K562 (cell line): ENCODE measurements around the gene GDF7. TPM values are rescaled to one million over a fixed set of nuclear protein-coding genes. Genes with fewer than 3 reads are reported as not detected.

Source experiments
- CTCFL ChIP-seq: IDR thresholded peaks from 2 replicates; pipeline ENCODE4 v1.6.1; 2011; ENCODE audit warnings: borderline replicate concordance, low read depth, mild to moderate bottlenecking, moderate library complexity, low read length; ENCODE audit not compliant: insufficient read depth, poor library complexity, severe bottlenecking
- ETS2 ChIP-seq: IDR thresholded peaks from 2 replicates; pipeline ENCODE4 v1.6.1; 2016; ENCODE audit warnings: borderline replicate concordance, missing genetic modification characterization, mild to moderate bottlenecking, moderate library complexity, missing compliant biosample characterization; ENCODE audit not compliant: poor library complexity, severe bottlenecking
- GMEB1 ChIP-seq: fragments of 250-450 bp; sonication (Bioruptor Pico); IDR thresholded peaks from 2 replicates; pipeline ENCODE4 v1.4.0; 2020; ENCODE audit warnings: mild to moderate bottlenecking
- HLTF ChIP-seq: fragments of 450-650 bp; IDR thresholded peaks from 2 replicates; pipeline ENCODE4 v1.6.1; 2016
- MCM3 ChIP-seq: fragments of 450-650 bp; IDR thresholded peaks from 2 replicates; pipeline ENCODE4 v1.6.1; 2016
- MLLT1 ChIP-seq, 2 experiments: fragments of 450-650 bp; IDR thresholded peaks; 2 replicates each; pipeline ENCODE4 v1.6.1; 2016
- MXI1 ChIP-seq: IDR thresholded peaks from 2 replicates; pipeline ENCODE4 v1.6.1; 2011; ENCODE audit warnings: low read depth, mild to moderate bottlenecking, improper control_type of control experiment, low read length
- RFX7 ChIP-seq: fragments of 250-450 bp; sonication (Bioruptor Pico); IDR thresholded peaks from 2 replicates; pipeline ENCODE4 v1.5.1; 2021; ENCODE audit warnings: mild to moderate bottlenecking
- SRSF1 ChIP-seq: fragments of 200-400 bp; formaldehyde crosslinking; IDR thresholded peaks from 2 replicates; pipeline ENCODE4 v1.6.1; 2017; ENCODE audit warnings: mild to moderate bottlenecking, low read depth, low read length, moderate library complexity
- ZBTB5 ChIP-seq: fragments of 450-650 bp; IDR thresholded peaks from 2 replicates; pipeline ENCODE4 v1.6.1; 2017; ENCODE audit warnings: antibody characterized with exemption
- ZC3H8 ChIP-seq: fragments of 450-650 bp; IDR thresholded peaks from 2 replicates; pipeline ENCODE4 v1.6.1; 2017
- ZNF445 ChIP-seq: fragments of 250-450 bp; sonication (Bioruptor Pico); IDR thresholded peaks from 2 replicates; pipeline ENCODE4 v1.4.0; 2020; ENCODE audit warnings: low read depth, mild to moderate bottlenecking, moderate library complexity
- polyA plus RNA-seq, 8 experiments: library from polyadenylated mRNA; depleted of rRNA in 4 of 8; stranded (reverse) in 5 of 8; unstranded in 3 of 8; fragments of >200 nt; fragmentation: Nextera tagmentation in 2 of 8; fragmentation: Illumina TruSeq in 1 of 8; extraction: Ambion mirVana in 2 of 8; extraction: Trizol in 1 of 8; gene quantifications; 2 replicates each; pipeline versions ENCODE4 v1.2.1 to v1.2.3, GENCODE V29; 2011 to 2014; ENCODE audit warnings: inconsistent platforms in 1 of 8, missing spikeins in 1 of 8
- total RNA-seq, 7 experiments: library from RNA; depleted of rRNA in 6 of 7; stranded (reverse); fragments of >200 nt in 6 of 7; fragmentation: Illumina TruSeq in 2 of 7; extraction: Trizol in 2 of 7; gene quantifications; 2 replicates each; pipeline versions ENCODE4 v1.2.1 to v1.2.3, GENCODE V29; 2011 to 2021; ENCODE audit warnings: low replicate concordance in 1 of 7

The GDF7 gene
- total and polyA plus RNA-seq, 9 of the 15 experiments (the other 6 are each of a cell fraction or from before 2014, with no cell fraction given) = 0.01 TPM; not detected in 7

- no peak for TF ChIP-seq ZBTB5
- TF ChIP-seq GMEB1 (CRISPR knock-in tag) = no peak
- no peak for TF ChIP-seq RFX7 (CRISPR knock-in tag)
- TF ChIP-seq ZNF445 (CRISPR knock-in tag) = no peak
- no peak for TF ChIP-seq ETS2 (tag)
- TF ChIP-seq MXI1 = no peak
- no peak for TF ChIP-seq MLLT1 (IDR thresholded peaks at IDR 0.05)
- TF ChIP-seq SRSF1 = no peak
- no peak for TF ChIP-seq ZC3H8
- no peak for TF ChIP-seq MCM3
- no peak for TF ChIP-seq CTCFL
- no peak for TF ChIP-seq HLTF
Observed at GRCh38 chr2:20627712-20628380, 39.1 kb upstream of the GDF7 start (continued).
